GM12864 (cell line): ENCODE data around the gene ATF7IP2.
"Not testable (repeated sequence)": the region's sequence is repeated elsewhere in the genome, so short reads cannot be mapped to it uniquely, and the experiment has no call there.

ENCODE experiments used
- DNase-seq: peaks from one replicate; pipeline ENCODE4 v3.0.0-alpha.2; 2011; ENCODE audit warnings: low read depth
- H3K4me3 ChIP-seq: 2 replicates; pipeline ENCODE4 v1.5.1; 2011; ENCODE audit warnings: mild to moderate bottlenecking, low read depth, low read length, control low read depth
- CTCF ChIP-seq: IDR thresholded peaks from 2 replicates; pipeline ENCODE4 v1.5.1; 2011; ENCODE audit warnings: low read depth, mild to moderate bottlenecking, moderate library complexity, low read length, control low read depth, inconsistent platforms; ENCODE audit errors: missing control alignments

The ATF7IP2 gene

DNA sequence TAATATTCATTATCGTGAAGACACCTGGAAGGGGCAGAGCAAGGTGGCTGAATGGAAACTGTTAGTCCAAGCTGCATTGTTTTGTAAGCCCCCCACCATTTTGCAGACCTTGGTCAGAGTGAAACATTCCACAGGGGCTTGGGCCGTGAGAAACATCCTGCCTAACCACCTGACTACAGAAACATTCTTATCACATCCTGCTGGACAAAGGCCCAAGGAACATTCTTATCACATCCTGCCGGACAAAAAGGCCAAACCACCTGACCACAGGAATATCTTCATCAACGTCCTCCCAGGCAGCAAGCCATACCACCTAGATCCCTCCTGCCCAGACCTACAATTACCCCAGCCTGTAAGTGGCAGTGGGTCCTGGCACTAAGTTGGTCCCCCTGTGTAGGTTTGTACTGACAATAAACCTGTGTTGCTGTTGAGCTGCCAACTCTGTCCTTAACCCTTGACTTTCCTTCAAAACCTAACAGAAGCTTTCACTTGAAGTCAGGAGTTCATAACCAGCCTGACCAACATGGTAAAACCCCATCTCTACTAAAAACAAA is 19.6 kb downstream of the ATF7IP2 start:
- TF ChIP-seq CTCF = no peak
- no peak overlapping the region for H3K4me3 ChIP-seq
- no peak for DNase-seq

GRCh38 chr16:10408824-10409381 is 23.0 kb downstream of the ATF7IP2 start:
- TF ChIP-seq CTCF = no peak
- DNase-seq = no peak
- no peak overlapping the region for H3K4me3 ChIP-seq

- H3K4me3 ChIP-seq, DNase-seq: not testable (repeated sequence)
These were observed 23.9 kb downstream of the ATF7IP2 start for GRCh38 chr16:10409713-10410112.

DNA sequence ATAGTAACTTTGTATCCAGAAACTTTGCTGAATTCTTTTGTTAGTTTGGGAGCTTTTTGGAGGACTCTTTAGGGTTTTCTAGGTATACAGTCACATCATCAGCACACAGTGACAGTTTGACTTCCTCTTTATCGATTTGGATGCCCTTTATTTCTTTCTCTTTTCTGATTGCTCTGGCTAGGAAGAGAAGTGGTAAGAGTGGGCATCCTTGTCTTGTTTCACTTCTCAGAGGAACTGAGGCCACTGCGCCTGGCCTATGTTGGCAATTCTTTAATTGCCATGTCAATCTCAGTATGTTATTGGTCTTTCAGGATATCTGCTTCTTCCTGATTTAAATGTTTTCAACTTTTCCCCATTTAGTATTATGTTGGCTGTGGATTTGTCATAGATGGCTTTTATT is 24.6 kb downstream of the ATF7IP2 start:
- DNase-seq = no peak
- TF ChIP-seq CTCF = no peak
- H3K4me3 ChIP-seq = no peak overlapping the region

DNA sequence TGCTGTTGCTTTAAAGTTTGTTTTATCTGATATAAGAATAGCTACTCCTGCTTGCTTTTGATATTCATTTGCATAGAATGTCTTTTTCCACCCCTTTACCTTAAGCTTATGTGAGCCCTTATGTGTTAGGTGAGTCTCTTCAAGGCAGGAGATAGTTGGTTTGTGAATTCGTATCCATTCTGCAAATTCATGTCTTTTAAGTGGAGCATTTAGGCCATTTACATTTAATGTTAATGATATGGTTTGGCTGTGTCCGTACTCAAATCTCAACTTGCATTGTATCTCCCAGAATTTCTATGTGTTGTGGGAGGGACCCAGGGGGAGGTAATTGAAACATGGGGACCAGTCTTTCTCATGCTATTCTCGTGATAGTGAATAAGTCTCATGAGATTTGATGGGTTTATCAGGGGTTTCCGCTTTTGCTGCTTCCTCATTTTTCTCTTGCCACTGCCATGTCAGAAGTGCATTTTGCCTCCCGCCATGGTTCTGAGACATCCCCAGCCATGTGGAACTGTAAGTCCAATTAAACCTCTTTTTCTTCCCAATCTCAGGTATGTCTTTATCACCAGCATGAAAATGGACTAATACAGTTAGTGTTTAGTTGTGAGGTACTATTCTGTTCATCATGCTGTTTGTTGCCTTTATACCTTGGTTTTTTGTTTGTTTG is 27.2 kb downstream of the ATF7IP2 start:
- no peak overlapping the region for H3K4me3 ChIP-seq
- TF ChIP-seq CTCF = no peak
- DNase-seq = no peak

GRCh38 chr16:10418204-10418603 is 32.3 kb downstream of the ATF7IP2 start:
- not testable (repeated sequence) for H3K4me3 ChIP-seq, DNase-seq

GRCh38 chr16:10419701-10420100 is 33.8 kb downstream of the ATF7IP2 start:
- TF ChIP-seq CTCF = no peak
- no peak overlapping the region for H3K4me3 ChIP-seq

GRCh38 chr16:10421596-10421995 is 35.7 kb downstream of the ATF7IP2 start:
- no peak for TF ChIP-seq CTCF
- no peak overlapping the region for H3K4me3 ChIP-seq
- no peak for DNase-seq

More at GRCh38 chr16:10419701-10420100, 33.8 kb downstream of the ATF7IP2 start:
- DNase-seq = no peak
